Activated gamma-delta T cell treated with anti-CD3 and anti-CD28 coated beads, Interleukin-2, amount 50 U/mL, for 16 hours (primary cell): ENCODE data around the gene CSMD2.

ENCODE experiments used
- DNase-seq: peaks from one replicate; pipeline ENCODE4 v3.0.0-alpha.2; 2020; ENCODE audit warnings: low read depth

Gene CSMD2

DNA sequence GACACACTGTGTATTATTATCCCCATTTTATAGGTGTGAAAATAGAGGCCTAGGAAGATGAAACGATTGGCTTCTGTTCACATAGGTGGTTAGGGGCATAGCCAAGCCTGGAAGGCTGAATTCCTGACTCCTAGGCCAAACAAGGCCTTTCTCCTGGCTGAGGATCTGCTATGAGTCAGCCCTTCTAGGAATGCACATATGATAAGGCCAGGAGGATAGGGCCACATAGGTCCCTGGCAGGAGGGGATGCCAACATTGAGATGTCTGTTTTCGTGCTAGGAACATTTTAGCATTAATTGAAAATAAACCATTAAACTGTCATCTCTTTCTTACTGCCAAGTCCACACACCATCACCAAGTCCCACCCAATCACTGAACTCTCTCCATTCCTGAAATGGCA, 9.2 kb downstream of the CSMD2 start:
- DNase-seq, result no peak

DNA sequence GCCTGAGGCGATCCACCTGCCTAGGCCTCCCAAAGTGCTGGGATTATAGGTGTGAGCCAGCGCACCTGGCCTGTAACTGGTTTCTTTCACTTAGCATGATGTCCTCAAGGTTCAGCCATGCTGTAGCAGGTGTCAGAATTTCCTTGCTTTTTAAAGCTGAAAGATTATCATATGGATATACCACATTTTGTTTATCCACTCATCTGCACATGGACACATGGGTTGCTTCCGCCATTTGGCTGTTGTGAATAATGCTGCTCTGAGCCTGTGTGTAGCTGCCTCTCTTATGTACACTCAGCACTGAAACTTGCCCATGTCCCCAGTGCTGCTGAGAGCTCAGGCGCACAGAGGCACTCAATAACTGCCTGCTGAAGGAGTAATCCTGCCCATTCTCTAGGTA, 11.8 kb downstream of the CSMD2 start:
- DNase-seq, result no peak

- DNase-seq, result no peak
Observed at GRCh38 chr1:34149501-34149900, 15.5 kb downstream of the CSMD2 start.

DNA sequence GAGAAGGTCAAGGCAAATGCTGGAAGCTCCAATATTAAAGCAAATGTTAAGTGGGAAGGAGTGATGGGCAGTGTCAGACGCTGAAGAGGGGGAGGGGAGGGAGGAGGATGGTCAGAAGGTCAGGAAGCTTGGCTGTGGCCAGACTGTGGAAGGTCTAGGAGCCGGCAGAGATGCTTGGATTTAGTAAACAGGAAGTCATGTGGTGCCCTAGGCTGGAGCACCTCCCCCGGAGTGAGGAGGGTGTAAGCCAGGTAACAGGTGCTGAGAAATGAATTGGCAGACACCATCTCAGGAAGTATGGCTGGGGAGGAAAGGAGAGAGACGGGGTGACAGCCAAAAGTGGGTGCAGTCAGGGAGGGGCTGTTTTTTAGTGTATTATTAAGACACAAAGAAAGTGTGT, 17.7 kb downstream of the CSMD2 start:
- DNase-seq, result no peak

DNA sequence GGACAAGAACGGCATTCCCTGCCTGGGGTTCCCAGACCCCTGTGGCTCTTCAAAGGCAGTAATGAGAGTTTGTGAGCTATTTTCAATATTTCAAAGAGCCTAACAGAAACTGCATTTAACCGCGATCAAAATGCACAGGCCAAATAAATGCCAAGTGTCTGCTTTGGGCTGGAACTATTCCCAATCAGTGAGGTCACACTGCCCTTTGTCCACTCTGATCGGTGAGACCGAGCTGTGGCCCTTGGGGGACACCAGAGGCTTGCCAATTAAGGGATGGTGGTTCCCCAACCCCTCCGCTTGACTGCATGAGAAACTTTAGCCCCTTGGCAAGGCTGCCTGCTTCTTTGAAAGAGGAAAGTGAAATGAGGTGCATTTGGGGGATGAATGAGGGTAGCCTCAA, 20.3 kb downstream of the CSMD2 start:
- DNase-seq, result no peak

DNA sequence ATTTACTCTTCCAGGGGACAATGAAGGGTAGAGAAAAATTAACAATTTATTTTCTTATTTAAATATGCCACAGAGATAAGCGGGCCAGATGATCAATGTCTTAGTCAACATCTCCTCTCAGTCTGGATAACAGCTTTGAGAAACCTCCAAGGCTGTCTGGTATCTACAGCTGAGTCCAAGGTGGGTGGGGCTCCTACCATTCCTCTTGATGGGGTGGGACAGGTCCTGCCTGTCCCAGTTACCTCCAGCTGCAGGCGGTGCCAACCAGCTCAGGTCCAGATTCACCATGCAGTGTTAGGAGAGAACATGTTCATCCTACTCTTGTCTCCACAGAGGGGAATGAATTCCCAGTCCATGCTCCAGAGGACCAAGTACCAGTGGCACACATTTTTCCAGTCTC, 21.1 kb downstream of the CSMD2 start:
- no peak for DNase-seq

DNA sequence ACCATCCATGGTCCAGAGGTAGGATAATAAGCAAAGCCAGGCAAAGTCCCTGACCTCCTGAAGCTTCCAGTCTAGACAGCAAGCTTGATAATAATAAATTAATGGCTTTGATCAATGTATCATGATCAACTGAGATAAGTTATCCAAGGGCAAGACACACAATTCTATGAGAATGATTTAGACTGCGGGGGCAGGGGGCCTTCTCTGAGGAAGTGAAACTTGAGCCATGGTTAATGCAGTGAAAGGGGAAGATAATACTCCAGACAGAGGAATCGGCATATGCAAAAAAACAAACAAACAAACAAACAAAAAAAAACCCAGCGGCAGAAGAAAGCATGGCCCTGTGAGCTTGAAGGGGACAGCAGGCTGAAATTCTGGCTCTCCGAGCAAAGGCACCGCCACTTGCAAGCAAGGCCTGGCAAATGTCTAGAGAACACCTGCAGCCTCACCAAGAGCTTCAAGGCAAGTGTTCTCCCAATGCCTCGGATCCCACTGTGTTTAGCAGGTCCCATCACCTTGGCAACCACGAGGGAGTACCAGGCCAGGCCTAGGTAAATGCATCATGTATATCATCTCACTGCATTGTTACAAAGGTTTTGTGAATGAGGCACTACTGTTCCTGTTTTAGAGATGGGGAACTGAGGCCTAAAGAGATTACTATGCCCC, 24.9 kb downstream of the CSMD2 start:
- DNase-seq, result no peak

DNA sequence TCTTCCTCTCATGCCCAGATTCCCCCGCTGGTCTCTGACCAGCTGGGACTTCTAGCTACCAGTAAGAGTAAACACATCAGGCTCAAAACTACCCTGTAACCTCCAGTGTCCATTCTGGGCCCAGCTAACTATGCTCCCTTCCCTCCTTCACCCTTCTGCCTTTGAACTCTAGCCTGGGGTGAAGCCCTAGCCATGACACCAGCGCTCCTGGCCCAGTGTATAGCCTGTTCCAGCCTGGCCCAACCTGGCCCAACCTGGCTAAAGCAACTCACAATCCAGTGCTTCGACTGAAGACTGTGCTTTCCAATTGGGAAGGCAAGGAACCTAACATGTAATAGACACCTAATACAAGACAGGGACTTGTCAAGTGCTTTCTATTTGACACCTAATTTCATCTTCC, 27.6 kb downstream of the CSMD2 start:
- no peak for DNase-seq

DNA sequence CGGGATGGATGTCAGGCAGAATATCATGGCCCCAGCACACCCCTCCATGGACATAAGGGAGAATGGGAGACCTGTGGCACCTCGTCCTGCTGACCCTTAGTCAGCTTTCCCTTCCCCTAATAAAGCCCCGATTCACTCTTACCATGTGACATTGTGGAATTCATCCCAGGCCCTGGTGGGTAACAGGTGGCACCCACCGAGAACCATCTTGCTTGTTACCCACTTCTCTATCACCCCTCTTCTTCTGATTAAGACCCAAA, 32.9 kb downstream of the CSMD2 start:
- DNase-seq, result no peak

DNA sequence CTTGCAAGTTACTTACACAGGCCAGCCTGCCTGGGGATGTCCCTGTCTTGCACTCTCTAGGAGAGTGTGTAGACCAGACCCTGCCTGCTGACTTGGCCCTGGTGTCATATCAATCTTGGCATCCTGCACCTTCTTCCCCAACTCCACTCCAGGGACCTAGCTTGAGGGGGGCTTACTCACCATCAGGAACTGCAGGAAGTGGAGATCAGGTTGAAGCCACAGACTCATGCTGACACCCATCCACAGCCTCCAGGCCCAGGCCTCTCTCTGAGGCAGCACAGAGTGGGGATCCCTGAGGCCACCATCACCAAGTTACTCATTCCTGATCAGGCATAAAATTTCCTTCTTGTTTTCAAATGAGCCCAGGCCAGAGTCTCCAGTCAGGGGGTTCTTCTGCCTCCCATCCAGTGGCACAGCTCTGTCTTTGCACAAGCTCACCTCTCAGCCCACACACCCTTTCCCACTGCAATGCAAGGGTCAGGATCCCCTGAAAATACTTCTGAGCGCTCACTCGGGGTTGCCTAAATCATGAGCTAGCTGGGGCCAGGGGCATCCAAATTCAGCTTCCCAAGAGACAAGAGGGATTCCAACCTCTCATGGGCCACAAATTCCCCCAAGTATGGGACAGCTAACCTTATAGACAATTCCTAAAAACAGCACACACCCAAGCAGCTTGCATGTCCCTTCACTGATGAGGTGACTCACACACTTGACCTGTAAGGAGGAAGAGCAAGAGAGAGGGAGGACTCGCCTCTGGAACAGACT, 33.5 kb downstream of the CSMD2 start:
- no peak for DNase-seq

DNA sequence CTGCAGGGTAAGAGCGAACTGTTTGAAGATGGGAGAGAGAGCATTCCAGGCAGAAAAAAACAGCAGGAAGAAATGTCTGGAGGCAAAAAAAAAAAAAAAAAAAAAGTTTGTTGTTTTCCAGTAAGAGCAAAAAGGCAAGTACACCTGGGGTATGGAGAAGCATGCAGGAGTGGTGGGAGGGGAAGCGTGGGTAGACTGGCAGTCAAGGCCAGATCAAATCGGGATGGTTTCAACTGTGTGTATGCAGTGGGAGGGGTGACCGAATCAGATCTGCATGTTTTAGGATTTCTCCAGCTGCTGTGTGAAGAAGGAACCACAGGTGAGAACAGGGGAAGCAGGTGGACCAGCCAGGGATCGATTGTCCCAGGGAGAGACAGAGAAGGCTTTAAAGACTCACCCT, 34.7 kb downstream of the CSMD2 start:
- DNase-seq, result no peak

DNA sequence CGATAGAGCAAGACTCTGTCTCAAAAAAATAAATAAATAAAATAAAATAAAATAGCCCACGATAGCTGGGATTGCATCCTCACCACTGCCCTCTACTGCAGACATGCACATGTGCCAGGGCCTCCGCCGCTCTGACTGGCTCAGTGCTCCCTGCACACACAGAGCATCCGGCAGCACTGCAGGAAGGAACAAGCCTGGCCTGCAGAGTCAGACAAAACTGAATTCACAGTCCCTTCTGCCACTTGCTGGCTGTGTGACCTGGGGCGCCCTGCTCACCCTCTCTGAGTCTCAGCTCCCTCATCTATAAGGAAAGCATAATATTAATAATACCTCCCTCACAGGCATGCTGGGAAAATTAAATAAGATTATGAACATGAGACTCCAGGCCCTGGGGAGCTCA, 35.4 kb downstream of the CSMD2 start:
- DNase-seq, result no peak

DNA sequence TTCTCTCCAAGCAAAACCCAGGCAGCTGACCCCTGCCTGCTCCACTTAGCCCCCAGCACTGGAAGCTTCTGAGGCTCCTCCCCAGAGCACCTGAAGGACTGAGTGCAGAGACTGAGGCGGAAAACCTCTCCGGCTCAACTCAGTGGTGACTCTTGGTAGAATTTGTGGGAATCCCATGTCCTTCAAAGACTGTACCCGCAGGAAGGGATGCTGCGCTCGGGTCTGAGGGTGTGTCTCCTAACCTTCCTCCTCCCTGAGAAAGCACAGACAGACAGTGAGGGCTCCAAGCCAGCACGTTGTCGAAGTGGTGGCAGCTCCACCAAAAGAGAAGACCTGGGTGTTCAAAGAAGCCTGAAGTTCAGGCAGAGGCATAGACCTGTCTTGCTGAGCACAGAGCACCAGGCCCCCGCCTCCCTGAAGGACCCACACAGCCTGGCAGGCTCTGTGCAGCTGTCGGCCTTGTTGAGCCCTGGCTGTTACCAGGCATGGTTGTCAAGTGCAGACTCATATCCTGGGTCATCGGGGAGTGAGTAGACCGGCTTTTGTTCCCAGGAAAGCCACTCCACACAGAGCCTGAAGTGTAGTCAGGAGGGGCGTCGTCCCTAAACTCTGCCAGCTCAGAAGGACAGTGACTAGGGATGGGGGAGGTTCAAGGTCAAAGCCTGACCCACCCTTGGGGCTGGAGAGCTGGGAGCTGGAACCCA, 36.7 kb downstream of the CSMD2 start:
- DNase-seq, result no peak

- DNase-seq, result no peak
Observed at GRCh38 chr1:34127006-34128000, 37.7 kb downstream of the CSMD2 start.

GRCh38 chr1:34126486-34126885, 38.5 kb downstream of the CSMD2 start:
- no peak for DNase-seq

DNA sequence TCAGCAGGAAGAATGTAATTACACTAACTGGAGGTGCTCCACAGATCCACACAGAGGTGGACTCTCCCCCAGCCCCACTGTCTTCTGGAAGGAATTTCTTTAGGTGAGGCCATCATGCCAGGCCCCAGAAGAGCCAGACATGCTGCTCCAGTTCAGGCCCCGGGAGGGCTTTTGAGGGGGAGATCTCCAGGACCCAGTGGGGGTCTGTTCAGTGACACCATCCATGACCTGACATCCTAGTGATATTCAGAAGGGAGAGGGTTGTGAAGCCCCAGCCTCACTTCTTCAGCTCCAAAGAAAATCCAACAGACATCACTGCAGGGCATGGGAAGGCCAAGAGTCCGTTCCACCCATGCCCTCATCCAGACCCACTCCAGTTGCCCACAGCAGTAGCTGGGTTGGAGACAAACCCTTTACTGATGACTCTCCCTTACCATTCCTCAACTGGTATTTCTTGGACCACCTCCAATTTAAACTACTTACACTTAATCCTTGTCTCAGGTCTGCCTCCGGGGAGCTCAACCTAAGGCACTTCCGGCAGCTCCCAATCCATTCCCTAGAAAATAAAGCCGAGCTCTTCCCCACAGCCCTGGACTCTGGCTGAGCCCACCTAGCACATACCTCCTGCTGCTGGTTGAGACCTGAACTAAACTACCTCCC, 39.2 kb downstream of the CSMD2 start:
- no peak for DNase-seq

GRCh38 chr1:34122080-34122932, 42.7 kb downstream of the CSMD2 start:
- DNase-seq, result no peak

- no peak for DNase-seq
Observed at GRCh38 chr1:34115233-34115632, 49.8 kb downstream of the CSMD2 start.

GRCh38 chr1:34113887-34114286, 51.1 kb downstream of the CSMD2 start:
- DNase-seq, result no peak

DNA sequence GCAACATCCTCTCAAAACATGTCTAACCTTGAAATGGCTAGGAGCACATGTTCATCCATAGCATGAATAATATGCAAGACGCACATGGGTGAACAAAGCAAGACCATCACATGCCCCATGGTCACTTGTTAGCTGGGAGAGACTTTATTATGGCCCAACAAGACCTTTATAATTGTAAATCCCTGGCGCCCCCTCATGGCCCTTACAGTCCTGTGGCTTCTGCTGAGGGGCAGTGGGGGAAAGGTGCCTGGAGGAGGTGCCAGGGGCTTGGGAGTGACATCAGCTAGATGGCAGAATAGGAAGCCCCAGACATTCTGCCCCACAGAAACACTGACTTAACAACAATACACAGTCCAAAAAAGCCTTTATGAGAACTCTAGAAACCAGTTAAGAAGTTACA, 51.7 kb downstream of the CSMD2 start:
- DNase-seq, result no peak

- no peak for DNase-seq
Observed at GRCh38 chr1:34108711-34109110, 56.3 kb downstream of the CSMD2 start.
